HFF-Myc (cell line): ENCODE results near the gene KLHL29.

ENCODE experiments used
- DNase-seq: peaks from one replicate; pipeline ENCODE4 v3.0.0-alpha.2; 2011; ENCODE audit warnings: low read depth; ENCODE audit errors: extremely low read depth
- H3K4me3 ChIP-seq: replicated peaks from 2 replicates; pipeline ENCODE4 v1.5.1; 2011; ENCODE audit warnings: low read depth, mild to moderate bottlenecking, control low read depth, low read length
- CTCF ChIP-seq: IDR thresholded peaks from 2 replicates; pipeline ENCODE4 v1.5.1; 2012; ENCODE audit warnings: mild to moderate bottlenecking, low read depth, low read length, control low read depth; ENCODE audit errors: missing control alignments

The KLHL29 gene

DNA sequence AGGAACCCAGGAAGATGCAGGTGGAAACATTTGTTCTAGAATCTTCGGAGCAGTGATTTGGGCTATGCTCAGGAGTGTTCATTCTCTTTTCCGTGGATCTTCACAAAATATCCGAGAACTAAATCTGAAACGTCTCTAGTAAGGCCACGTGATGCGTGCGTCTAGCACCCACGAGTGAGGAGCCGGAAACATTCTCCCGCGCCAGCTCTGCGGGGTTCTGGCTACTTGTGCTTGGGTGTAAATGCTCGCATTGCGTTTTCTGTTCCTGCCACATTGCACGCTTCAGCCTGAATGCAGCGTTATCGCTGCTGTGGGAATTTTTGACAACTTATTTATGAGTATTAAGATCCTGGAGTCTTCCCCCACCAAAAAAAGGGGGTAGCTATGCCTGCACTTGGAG is 71.4 kb downstream of the KLHL29 start:
- DNase-seq: no peak
- H3K4me3 ChIP-seq: no peak overlapping the region
- TF ChIP-seq CTCF: no peak

DNA sequence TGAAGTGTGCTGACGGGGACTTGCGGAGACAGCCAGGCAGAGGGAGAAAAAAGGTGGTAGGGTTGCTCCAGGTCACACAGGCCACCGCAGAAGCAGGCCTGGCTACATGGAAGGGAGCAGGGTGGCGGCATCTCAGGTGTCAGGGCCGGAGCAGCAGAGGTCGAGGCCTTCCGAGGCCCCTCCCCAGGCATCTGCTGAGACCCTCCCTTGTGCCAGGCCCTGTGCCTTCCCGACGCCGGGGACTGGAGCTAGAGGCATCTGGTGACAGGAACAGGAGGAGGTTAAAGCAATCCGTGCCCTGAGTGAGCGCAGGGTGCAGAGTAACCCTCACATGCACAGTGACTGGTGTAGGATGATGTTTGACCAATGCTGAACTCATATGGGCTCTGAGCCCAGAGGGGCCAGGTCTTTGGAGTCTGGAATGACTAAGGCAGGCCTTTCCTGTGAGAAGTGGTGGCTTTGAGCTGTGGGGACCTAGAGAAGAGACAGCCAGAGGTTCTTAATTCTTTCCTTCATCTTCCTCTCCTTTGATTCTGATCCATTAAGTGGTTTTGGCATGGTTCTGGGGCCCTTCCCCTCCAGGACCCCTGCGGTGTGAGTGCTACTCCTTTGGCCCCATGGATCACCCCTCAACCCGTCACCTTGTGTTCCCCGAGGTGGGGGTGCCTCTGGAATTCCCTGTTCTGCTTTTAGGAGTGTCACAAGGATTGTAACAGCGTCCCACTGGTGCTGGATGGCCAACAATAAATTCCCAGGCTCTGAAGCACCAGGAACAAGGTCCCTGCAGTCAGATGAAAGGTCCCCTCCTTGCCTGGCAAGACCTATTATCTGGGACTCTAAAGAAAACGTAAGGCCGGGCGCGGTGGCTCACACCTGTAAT is 72.1 kb downstream of the KLHL29 start:
- TF ChIP-seq CTCF: no peak
- H3K4me3 ChIP-seq: no peak overlapping the region
- no peak for DNase-seq

DNA sequence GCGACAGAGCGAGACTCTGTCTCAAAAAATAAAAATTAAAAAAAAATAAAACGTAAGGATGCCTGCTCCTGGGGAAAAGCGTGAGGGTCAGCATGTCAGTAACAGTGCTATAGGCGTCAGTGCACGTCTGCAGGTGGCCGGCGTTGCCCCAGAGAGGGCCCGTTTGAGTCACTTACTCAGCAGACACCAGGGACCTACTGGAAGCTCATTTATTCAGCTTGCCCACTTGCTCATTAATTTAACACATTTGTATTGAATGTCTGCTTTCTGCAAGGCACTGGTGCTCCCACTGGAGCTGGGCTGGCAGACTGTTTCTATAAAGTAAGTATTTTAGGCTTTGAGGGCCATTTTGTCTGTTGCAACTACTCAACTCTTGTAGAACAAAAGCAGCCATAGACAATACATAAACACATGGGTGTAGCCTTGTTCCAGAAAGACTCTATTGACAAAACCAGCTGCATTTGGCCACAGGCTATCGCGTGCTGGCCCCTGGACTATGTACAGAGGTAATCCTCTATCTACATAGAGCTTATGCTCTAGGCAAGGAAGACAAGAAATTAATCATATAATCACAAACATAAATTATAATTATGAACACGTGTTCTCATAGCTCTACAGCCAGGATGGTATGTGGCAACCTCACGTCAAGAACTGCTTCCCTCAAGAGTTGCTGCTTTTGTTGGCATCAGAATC is 73.2 kb downstream of the KLHL29 start:
- TF ChIP-seq CTCF: no peak
- no peak for DNase-seq
- no peak overlapping the region for H3K4me3 ChIP-seq

- no peak overlapping the region for H3K4me3 ChIP-seq
- TF ChIP-seq CTCF: no peak
- DNase-seq: no peak
These were observed 74.1 kb downstream of the KLHL29 start for GRCh38 chr2:23459032-23459431.

GRCh38 chr2:23460228-23460627 is 75.2 kb downstream of the KLHL29 start:
- no peak for DNase-seq
- TF ChIP-seq CTCF: peak; percentile 69
- no peak overlapping the region for H3K4me3 ChIP-seq

- H3K4me3 ChIP-seq: no peak overlapping the region
- TF ChIP-seq CTCF: no peak
- DNase-seq: no peak
These were observed 76.0 kb downstream of the KLHL29 start for GRCh38 chr2:23460993-23461392.
